DOHH2 (cell line): ENCODE data around the gene GLCE.

Source experiments
- H3F3A ChIP-seq: fragments of 200-600 bp; sonication (generic), shearing (Covaris generic); 2 replicates; pipeline ENCODE4 v1.6.0; 2016; ENCODE audit warnings: antibody characterized with exemption, mild to moderate bottlenecking; ENCODE audit not compliant: control insufficient read depth, insufficient read depth
- H3K27ac ChIP-seq: fragments of 200-600 bp; sonication (generic); 2 replicates; pipeline ENCODE4 v1.5.1; 2014; ENCODE audit warnings: low read depth, mild to moderate bottlenecking, low read length, moderate library complexity
- H3K27me3 ChIP-seq: fragments of 200-600 bp; sonication (generic); 2 replicates; pipeline ENCODE4 v1.6.1; 2014; ENCODE audit warnings: mild to moderate bottlenecking, low read length, mixed read lengths; ENCODE audit not compliant: control insufficient read depth
- H3K36me3 ChIP-seq: fragments of 200-600 bp; sonication (generic); 2 replicates; pipeline ENCODE4 v1.6.1; 2014; ENCODE audit warnings: mild to moderate bottlenecking, low read length, moderate library complexity, mixed read lengths; ENCODE audit not compliant: control insufficient read depth
- H3K4me1 ChIP-seq: fragments of 200-600 bp; sonication (generic); 2 replicates; pipeline ENCODE4 v1.6.1; 2014; ENCODE audit warnings: mild to moderate bottlenecking, low read length, mixed read lengths; ENCODE audit not compliant: control insufficient read depth
- H3K4me2 ChIP-seq: fragments of 200-600 bp; sonication (generic); 2 replicates; pipeline ENCODE4 v1.6.0; 2014; ENCODE audit warnings: mild to moderate bottlenecking, low read length, moderate library complexity
- H3K4me3 ChIP-seq: fragments of 200-600 bp; sonication (generic); 2 replicates; pipeline ENCODE4 v1.5.1; 2014; ENCODE audit warnings: mild to moderate bottlenecking, low read length, mixed read lengths
- H3K79me2 ChIP-seq: fragments of 200-600 bp; sonication (generic); 2 replicates; pipeline ENCODE4 v1.6.1; 2014; ENCODE audit warnings: mild to moderate bottlenecking, low read length, mixed read lengths; ENCODE audit not compliant: control insufficient read depth
- H3K9me2 ChIP-seq: fragments of 200-600 bp; sonication (generic); replicated peaks from 2 replicates; pipeline ENCODE4 v1.6.1; 2014; ENCODE audit warnings: mild to moderate bottlenecking, low read length, mixed read lengths; ENCODE audit not compliant: control insufficient read depth
- H3K9me3 ChIP-seq: fragments of 200-600 bp; sonication (generic); 2 replicates; pipeline ENCODE4 v1.6.1; 2014; ENCODE audit warnings: antibody characterized with exemption, low read length, mixed read lengths; ENCODE audit not compliant: control insufficient read depth, insufficient read depth
- H4K20me1 ChIP-seq: fragments of 200-600 bp; sonication (generic); 2 replicates; pipeline ENCODE4 v1.6.0; 2014; ENCODE audit warnings: low read depth, mild to moderate bottlenecking, antibody characterized with exemption, low read length, moderate library complexity; ENCODE audit not compliant: control insufficient read depth, insufficient read depth
- CTCF ChIP-seq: fragments of 200-600 bp; sonication (generic); IDR thresholded peaks from one replicate; pipeline ENCODE4 v1.5.1; 2014; ENCODE audit warnings: antibody characterized with exemption, mild to moderate bottlenecking, low read depth, low read length; ENCODE audit not compliant: poor library complexity, severe bottlenecking
- EZH2phosphoT487 ChIP-seq: fragments of 200-600 bp; sonication (generic); IDR thresholded peaks from 2 replicates; pipeline ENCODE4 v1.6.1; 2017; ENCODE audit warnings: borderline replicate concordance, mild to moderate bottlenecking, antibody characterized with exemption, low read length, moderate library complexity, mixed read lengths

Gene GLCE

GRCh38 chr15:69292826-69293420, 132.5 kb downstream of the GLCE start:
- no peaks in the 10 kb centered on the region for H3K36me3 ChIP-seq
- no peaks in the 10 kb centered on the region for H4K20me1 ChIP-seq
- no peaks in the 10 kb centered on the region for H3K79me2 ChIP-seq
- no peak overlapping the region for H3K4me2 ChIP-seq
- no peaks in the 10 kb centered on the region for H3K4me1 ChIP-seq
- no peaks in the 10 kb centered on the region for H3F3A ChIP-seq
- no peak overlapping the region for H3K27ac ChIP-seq
- H3K4me3 ChIP-seq, result no peak overlapping the region
- TF ChIP-seq CTCF, result no peak
- TF ChIP-seq EZH2phosphoT487, result no peak
- no peaks in the 10 kb centered on the region for H3K9me2 ChIP-seq
- no peaks in the 10 kb centered on the region for H3K9me3 ChIP-seq
- H3K27me3 ChIP-seq, result peaks cover 10% of the 10 kb centered on the region

GRCh38 chr15:69293741-69294615, 133.5 kb downstream of the GLCE start:
- Histone ChIP-seq H3K36me3 (no peaks in the 10 kb centered on the region), H3K9me3 (no peaks in the 10 kb centered on the region), H3K4me3 (no peak overlapping the region), H3K4me2 (no peak overlapping the region), H4K20me1 (no peaks in the 10 kb centered on the region), H3K4me1 (no peaks in the 10 kb centered on the region), H3F3A (no peaks in the 10 kb centered on the region), H3K9me2 (no peaks in the 10 kb centered on the region), H3K27ac (no peak overlapping the region), H3K79me2 (no peaks in the 10 kb centered on the region), H3K27me3 (peaks cover 20% of the 10 kb centered on the region)
- TF ChIP-seq EZH2phosphoT487 (no peak), CTCF (no peak)

DNA sequence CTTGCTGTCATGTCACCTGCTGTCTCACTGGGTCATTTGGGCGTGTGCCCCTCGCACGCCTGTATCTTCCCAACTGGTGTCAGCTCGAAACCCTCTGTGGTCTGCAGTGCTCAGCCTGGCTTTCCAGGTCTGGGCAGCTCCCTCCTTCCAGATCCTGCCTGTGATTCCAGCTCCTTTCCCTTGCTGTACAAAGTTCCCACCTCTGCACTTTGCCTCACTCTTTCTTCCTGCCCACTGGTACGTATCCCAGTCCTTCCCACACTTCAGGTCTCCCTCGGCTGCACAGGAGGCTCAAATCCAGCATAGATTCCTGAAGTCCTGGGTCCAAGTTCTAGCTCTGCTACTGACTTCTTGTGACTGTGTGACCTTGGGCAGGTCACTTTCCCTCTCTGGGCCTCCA, 136.2 kb downstream of the GLCE start:
- no peaks in the 10 kb centered on the region for H3K36me3 ChIP-seq
- H3K27me3 ChIP-seq, result peaks cover 32% of the 10 kb centered on the region
- no peaks in the 10 kb centered on the region for H3K9me2 ChIP-seq
- H3K4me3 ChIP-seq, result no peak overlapping the region
- no peaks in the 10 kb centered on the region for H3K79me2 ChIP-seq
- H3F3A ChIP-seq, result no peaks in the 10 kb centered on the region
- H3K27ac ChIP-seq, result no peak overlapping the region
- H3K4me1 ChIP-seq, result no peaks in the 10 kb centered on the region
- H3K4me2 ChIP-seq, result no peak overlapping the region
- no peaks in the 10 kb centered on the region for H3K9me3 ChIP-seq
- TF ChIP-seq CTCF (no peak), EZH2phosphoT487 (no peak)
- no peaks in the 10 kb centered on the region for H4K20me1 ChIP-seq
